BLaER1 (cell line): Measurements from ENCODE around the gene WDR36.
"Not testable (repeated sequence)": the region's sequence is repeated elsewhere in the genome, so short reads cannot be mapped to it uniquely, and the experiment has no call there.

Experiments used
- H3K27ac ChIP-seq: shearing (Covaris generic); formaldehyde crosslinking; 2 replicates; pipeline ENCODE4 v1.8.1; 2022
- H3K27me3 ChIP-seq: shearing (Covaris generic); formaldehyde crosslinking; 2 replicates; pipeline ENCODE4 v1.8.1; 2022
- H3K36me3 ChIP-seq: shearing (Covaris generic); formaldehyde crosslinking; 2 replicates; pipeline ENCODE4 v1.8.1; 2022
- H3K4me1 ChIP-seq: shearing (Covaris generic); formaldehyde crosslinking; 2 replicates; pipeline ENCODE4 v1.8.1; 2022
- H3K4me2 ChIP-seq: shearing (Covaris generic); formaldehyde crosslinking; 2 replicates; pipeline ENCODE4 v1.8.1; 2022
- H3K4me3 ChIP-seq: shearing (Covaris generic); formaldehyde crosslinking; 2 replicates; pipeline ENCODE4 v1.8.1; 2022
- H3K9ac ChIP-seq: shearing (Covaris generic); formaldehyde crosslinking; 2 replicates; pipeline ENCODE4 v1.8.1; 2022
- H3K9me3 ChIP-seq: shearing (Covaris generic); formaldehyde crosslinking; 2 replicates; pipeline ENCODE4 v1.8.1; 2022
- H4K20me1 ChIP-seq: shearing (Covaris generic); formaldehyde crosslinking; 2 replicates; pipeline ENCODE4 v1.8.1; 2022
- Cebpa-rat ChIP-seq: shearing (Covaris generic); IDR thresholded peaks from 2 replicates; pipeline ENCODE4 v1.8.1; 2022

Gene WDR36

GRCh38 chr5:111133436-111133751, 41.2 kb downstream of the WDR36 start:
- Histone ChIP-seq H4K20me1 (no peaks in the 10 kb centered on the region), H3K4me3 (no peak overlapping the region), H3K27ac (no peak overlapping the region), H3K4me2 (no peak overlapping the region), H3K4me1 (peaks cover 9% of the 10 kb centered on the region), H3K27me3 (no peaks in the 10 kb centered on the region), H3K36me3 (no peaks in the 10 kb centered on the region; the same call in 1 of the 2 replicates), H3K9ac (no peak overlapping the region), H3K9me3 (no peaks in the 10 kb centered on the region)
- no peak for TF ChIP-seq Cebpa-rat

DNA sequence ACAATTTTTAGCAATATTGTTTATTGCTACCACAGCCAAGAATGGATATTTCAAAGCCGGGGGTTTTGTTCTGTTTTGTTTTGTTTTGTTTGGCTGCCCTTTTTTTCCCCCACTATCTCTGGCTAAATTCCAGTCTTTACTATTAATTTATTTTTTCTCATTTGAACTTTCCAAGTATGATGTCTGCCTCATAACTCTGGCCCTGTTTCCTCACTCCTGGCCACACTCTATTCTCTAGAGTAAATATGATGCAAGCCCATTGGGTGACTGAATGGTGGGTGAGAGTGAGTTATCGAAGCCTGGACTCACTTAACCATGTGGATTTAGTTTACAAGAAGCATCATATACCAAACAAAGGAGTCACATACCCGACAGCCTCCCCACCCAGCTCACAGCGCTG, 41.9 kb downstream of the WDR36 start:
- no peak for TF ChIP-seq Cebpa-rat

DNA sequence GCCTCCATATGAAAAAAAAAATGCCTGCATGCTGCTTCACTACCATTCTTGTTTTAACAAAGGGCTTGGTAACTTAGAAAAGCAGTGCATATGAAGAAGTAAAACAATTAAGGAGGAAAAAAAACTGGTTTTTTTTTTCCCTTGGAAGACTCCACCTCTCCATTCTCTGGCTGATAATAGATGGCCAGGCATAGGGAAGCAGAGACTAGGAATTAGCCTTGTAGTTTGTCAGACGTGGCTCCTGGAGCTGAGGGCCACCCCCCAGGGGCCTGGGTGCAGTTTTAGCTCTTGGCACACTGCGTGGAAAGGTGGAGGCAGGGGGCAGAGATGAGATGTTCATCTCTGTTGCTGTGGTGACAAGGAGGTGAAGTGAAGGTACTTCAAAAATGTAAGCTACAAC, 42.7 kb downstream of the WDR36 start:
- no peak overlapping the region for H3K27ac ChIP-seq
- TF ChIP-seq Cebpa-rat: no peak
- no peak overlapping the region for H3K9ac ChIP-seq
- H3K9me3 ChIP-seq: no peaks in the 10 kb centered on the region
- H3K36me3 ChIP-seq: no peaks in the 10 kb centered on the region; the same call in 1 of the 2 replicates
- H3K4me2 ChIP-seq: no peak overlapping the region
- H3K4me1 ChIP-seq: peaks cover 9% of the 10 kb centered on the region
- H3K27me3 ChIP-seq: no peaks in the 10 kb centered on the region
- no peak overlapping the region for H3K4me3 ChIP-seq
- no peaks in the 10 kb centered on the region for H4K20me1 ChIP-seq

More for the DNA sequence above, 41.9 kb downstream of the WDR36 start:
- H3K4me1 ChIP-seq: peaks cover 9% of the 10 kb centered on the region
- H4K20me1 ChIP-seq: no peaks in the 10 kb centered on the region
- no peak overlapping the region for H3K4me3 ChIP-seq
- no peak overlapping the region for H3K27ac ChIP-seq
- no peak overlapping the region for H3K4me2 ChIP-seq
- no peak overlapping the region for H3K9ac ChIP-seq
- H3K36me3 ChIP-seq: no peaks in the 10 kb centered on the region; the same call in 1 of the 2 replicates
- H3K27me3 ChIP-seq: no peaks in the 10 kb centered on the region
- H3K9me3 ChIP-seq: no peaks in the 10 kb centered on the region

DNA sequence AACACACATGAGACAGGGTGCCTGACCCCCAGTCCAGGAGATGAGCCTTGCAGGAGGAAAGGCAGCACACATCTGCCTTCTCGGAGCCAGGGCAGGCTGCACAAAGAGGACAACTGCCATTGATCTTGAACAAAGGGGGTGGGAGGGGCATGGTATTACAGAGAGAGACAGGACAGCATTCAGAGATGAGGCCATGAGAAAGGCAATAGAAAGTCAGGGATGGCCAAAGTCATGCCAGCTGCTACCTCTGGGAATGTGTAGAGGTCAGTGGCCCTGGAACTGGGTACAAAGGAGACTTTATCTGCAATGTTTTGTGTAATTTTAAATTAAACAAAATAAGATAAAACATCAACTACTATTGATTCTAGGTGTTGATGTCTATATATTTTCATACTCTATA, 43.2 kb downstream of the WDR36 start:
- H3K27me3 ChIP-seq: no peaks in the 10 kb centered on the region
- H3K4me1 ChIP-seq: peaks cover 9% of the 10 kb centered on the region
- H3K27ac ChIP-seq: no peak overlapping the region

DNA sequence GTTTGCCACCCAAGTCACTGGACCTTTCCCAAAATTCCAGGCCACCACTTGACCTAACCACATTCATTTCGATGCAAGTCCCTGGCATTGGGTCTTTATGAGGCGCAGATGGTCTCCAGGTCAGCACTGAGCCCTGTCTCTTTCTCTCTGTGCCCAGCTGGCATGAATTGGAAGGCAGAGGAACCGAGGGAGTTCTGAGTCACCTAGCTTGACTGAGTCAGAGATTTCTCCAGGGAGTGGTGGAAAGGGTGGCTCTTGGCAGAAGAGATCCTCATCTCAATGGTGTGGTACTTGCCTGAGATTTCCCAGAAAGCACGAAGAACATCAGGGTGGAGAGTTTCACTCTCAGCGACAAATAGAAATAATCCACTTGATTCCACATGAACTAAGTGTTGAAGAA, 43.8 kb downstream of the WDR36 start:
- Histone ChIP-seq H3K27me3 (no peaks in the 10 kb centered on the region), H3K36me3 (no peaks in the 10 kb centered on the region), H4K20me1 (no peaks in the 10 kb centered on the region), H3K9ac (no peak overlapping the region), H3K9me3 (no peaks in the 10 kb centered on the region), H3K4me1 (peaks cover 9% of the 10 kb centered on the region), H3K27ac (no peak overlapping the region), H3K4me3 (no peak overlapping the region), H3K4me2 (no peak overlapping the region)
- no peak for TF ChIP-seq Cebpa-rat

More for the DNA sequence above, 43.2 kb downstream of the WDR36 start:
- Histone ChIP-seq H3K9ac (no peak overlapping the region), H3K4me3 (no peak overlapping the region), H3K9me3 (no peaks in the 10 kb centered on the region), H3K36me3 (no peaks in the 10 kb centered on the region), H3K4me2 (no peak overlapping the region), H4K20me1 (no peaks in the 10 kb centered on the region)
- no peak for TF ChIP-seq Cebpa-rat

- no peak overlapping the region for H3K27ac ChIP-seq
- no peak for TF ChIP-seq Cebpa-rat
- H3K4me2 ChIP-seq: no peak overlapping the region
Measured at GRCh38 chr5:111138096-111138495, 45.9 kb downstream of the WDR36 start.

DNA sequence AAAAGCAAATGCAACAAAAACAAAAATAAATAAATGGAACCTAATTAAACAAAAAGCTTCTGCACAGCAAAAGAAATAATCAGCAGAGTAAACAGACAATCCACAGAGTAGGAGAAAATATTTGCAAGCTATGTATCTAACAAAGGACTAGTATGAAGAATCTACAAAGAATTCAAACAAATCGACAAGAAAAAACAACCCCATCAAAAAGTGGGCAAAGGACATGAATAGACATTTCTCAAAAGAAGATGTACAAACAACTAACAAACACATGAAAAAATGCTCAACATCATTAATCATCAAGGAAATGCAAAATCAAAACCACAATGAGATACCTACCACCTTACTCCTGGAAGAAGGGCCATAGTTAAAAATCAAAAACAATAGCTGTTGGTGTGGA, 49.3 kb downstream of the WDR36 start:
- H3K9ac ChIP-seq, H3K4me2 ChIP-seq, H3K4me1 ChIP-seq, H3K36me3 ChIP-seq, H3K9me3 ChIP-seq, H3K4me3 ChIP-seq, H4K20me1 ChIP-seq, H3K27ac ChIP-seq, H3K27me3 ChIP-seq: not testable (repeated sequence)

More at GRCh38 chr5:111138096-111138495, 45.9 kb downstream of the WDR36 start:
- Histone ChIP-seq H3K9ac (no peak overlapping the region), H3K27me3 (no peaks in the 10 kb centered on the region), H4K20me1 (no peaks in the 10 kb centered on the region), H3K4me1 (no peaks in the 10 kb centered on the region), H3K36me3 (no peaks in the 10 kb centered on the region), H3K9me3 (no peaks in the 10 kb centered on the region), H3K4me3 (no peak overlapping the region)

DNA sequence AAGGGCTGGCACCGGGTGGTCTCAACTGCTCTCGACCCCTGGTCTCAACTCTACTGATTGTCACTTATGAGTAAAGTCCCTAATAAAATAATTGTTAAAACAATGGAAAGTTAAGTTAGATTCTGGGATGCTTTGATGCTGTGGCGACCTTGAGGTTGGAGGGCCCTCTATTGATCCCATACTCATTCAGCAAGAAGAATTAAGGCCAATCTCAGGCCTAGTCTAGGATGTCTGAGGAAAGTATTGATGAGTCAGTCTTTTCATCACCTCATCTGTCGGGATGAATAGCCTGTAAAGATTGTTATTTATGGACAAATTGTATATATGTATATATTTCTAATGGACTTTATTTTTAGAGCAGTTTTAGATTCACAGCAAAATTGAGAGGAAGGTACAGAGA, 50.8 kb downstream of the WDR36 start:
- Histone ChIP-seq H3K4me2 (no peak overlapping the region), H3K27ac (no peak overlapping the region), H4K20me1 (no peaks in the 10 kb centered on the region), H3K27me3 (no peaks in the 10 kb centered on the region; the same call in 1 of the 2 replicates), H3K4me1 (peaks cover 7% of the 10 kb centered on the region), H3K9ac (no peak overlapping the region), H3K36me3 (no peaks in the 10 kb centered on the region), H3K9me3 (no peaks in the 10 kb centered on the region), H3K4me3 (no peak overlapping the region)
- no peak for TF ChIP-seq Cebpa-rat

- Histone ChIP-seq H3K36me3 (no peaks in the 10 kb centered on the region), H3K9ac (no peak overlapping the region), H3K4me3 (no peak overlapping the region), H3K4me2 (peak overlapping the region; percentile 49), H3K27ac (no peak overlapping the region), H3K27me3 (no peaks in the 10 kb centered on the region; the same call in 1 of the 2 replicates), H3K9me3 (no peaks in the 10 kb centered on the region), H3K4me1 (peaks cover 7% of the 10 kb centered on the region), H4K20me1 (no peaks in the 10 kb centered on the region)
- no peak for TF ChIP-seq Cebpa-rat
Measured at GRCh38 chr5:111143910-111144309, 51.8 kb downstream of the WDR36 start.

GRCh38 chr5:111144352-111144930, 52.3 kb downstream of the WDR36 start:
- no peak overlapping the region for H3K4me3 ChIP-seq
- no peaks in the 10 kb centered on the region for H3K9me3 ChIP-seq
- no peaks in the 10 kb centered on the region for H4K20me1 ChIP-seq
- TF ChIP-seq Cebpa-rat: no peak
- H3K27me3 ChIP-seq: no peaks in the 10 kb centered on the region; the same call in 1 of the 2 replicates
- H3K4me1 ChIP-seq: peaks cover 7% of the 10 kb centered on the region
- no peak overlapping the region for H3K27ac ChIP-seq
- H3K4me2 ChIP-seq: no peak overlapping the region; the same call in 1 of the 2 replicates
- H3K9ac ChIP-seq: no peak overlapping the region
- no peaks in the 10 kb centered on the region for H3K36me3 ChIP-seq

DNA sequence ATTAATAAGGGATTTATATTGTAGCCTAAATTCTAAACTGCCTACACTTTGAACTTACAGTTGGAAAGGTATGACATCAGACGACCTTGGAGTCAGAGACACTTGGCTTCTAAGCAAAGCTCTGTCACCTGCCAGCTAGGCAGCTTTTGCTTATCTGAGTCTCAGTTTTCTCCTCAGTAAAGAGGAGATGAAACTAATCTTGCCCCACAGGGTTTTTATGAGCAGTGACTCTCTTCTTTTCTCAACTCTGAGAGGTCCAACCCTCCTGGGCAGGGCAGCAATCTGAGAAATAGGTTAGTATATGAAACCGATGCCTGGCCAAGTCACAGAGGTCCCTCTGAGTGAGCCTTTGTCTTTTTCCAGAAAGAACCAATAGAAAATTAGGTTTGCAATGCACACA, 53.9 kb downstream of the WDR36 start:
- Histone ChIP-seq H3K4me1 (peaks cover 7% of the 10 kb centered on the region), H3K9ac (no peak overlapping the region), H3K4me3 (no peak overlapping the region), H3K27ac (no peak overlapping the region), H4K20me1 (no peaks in the 10 kb centered on the region), H3K27me3 (no peaks in the 10 kb centered on the region; the same call in 1 of the 2 replicates), H3K4me2 (no peak overlapping the region), H3K36me3 (no peaks in the 10 kb centered on the region), H3K9me3 (no peaks in the 10 kb centered on the region)
- no peak for TF ChIP-seq Cebpa-rat
